H1 (cell line): ENCODE results near the gene LHPP. TPM values are rescaled to one million over a fixed set of nuclear protein-coding genes. Genes with fewer than 3 reads are reported as not detected.
"Not testable (repeated sequence)": the region's sequence is repeated elsewhere in the genome, so short reads cannot be mapped to it uniquely, and the experiment has no call there.

Source experiments
- CTCF ChIA-PET: fragments of 300-600 bp; sonication (Branson Sonifier 250); formaldehyde crosslinking; loops from one replicate; lab custom pipeline; 2021; ENCODE audit not compliant: partially characterized antibody; lab: Charles Lee
- POLR2A ChIA-PET: fragments of 300-600 bp; sonication (Branson Sonifier 250); formaldehyde crosslinking; loops from one replicate; lab custom pipeline; 2021; ENCODE audit warnings: inconsistent platforms; ENCODE audit not compliant: partially characterized antibody; lab: Charles Lee
- DNase-seq, 2 experiments: peaks; one replicate each; pipeline versions ENCODE4 v3.0.0 to v3.0.0-alpha.2; 2010 to 2022; ENCODE audit warnings: low spot score in 2 of 2, low read depth in 1 of 2, mixed read lengths in 1 of 2
- FAIRE-seq: peaks from 2 replicates; lab custom pipeline; 2011; peaks lifted over from hg19 to GRCh38; lab: Jason Lieb, UNC
- H2AFZ ChIP-seq: 2 replicates; pipeline ENCODE4 v1.8.1; 2012; ENCODE audit warnings: low read length, inconsistent platforms
- H2AK5ac ChIP-seq: 2 replicates; pipeline ENCODE4 v1.6.1; 2013; ENCODE audit warnings: low read depth, low read length
- H2BK120ac ChIP-seq: replicated peaks from 2 replicates; pipeline ENCODE3; 2013; ENCODE audit warnings: low read depth, low read length, inconsistent platforms
- H2BK12ac ChIP-seq: 2 replicates; pipeline ENCODE4 v1.6.1; 2013; ENCODE audit warnings: low read depth, low read length
- H2BK15ac ChIP-seq: 2 replicates; pipeline ENCODE4 v1.6.1; 2013; ENCODE audit warnings: low read length
- H2BK20ac ChIP-seq: 2 replicates; pipeline ENCODE4 v1.6.1; 2013; ENCODE audit warnings: low read length
- H2BK5ac ChIP-seq: 2 replicates; pipeline ENCODE4 v1.6.1; 2013; ENCODE audit warnings: low read depth, low read length
- H3K14ac ChIP-seq: 2 replicates; pipeline ENCODE4 v1.6.1; 2013; ENCODE audit warnings: inconsistent platforms; ENCODE audit not compliant: insufficient read length
- H3K18ac ChIP-seq: 2 replicates; pipeline ENCODE4 v1.6.1; 2013; ENCODE audit warnings: low read length; ENCODE audit errors: extremely low read depth
- H3K23ac ChIP-seq: 2 replicates; pipeline ENCODE4 v1.6.1; 2013; ENCODE audit warnings: inconsistent platforms; ENCODE audit not compliant: insufficient read length
- H3K23me2 ChIP-seq: 2 replicates; pipeline ENCODE4 v1.6.1; 2013; ENCODE audit warnings: low read depth, low read length
- H3K27ac ChIP-seq: 2 replicates; pipeline ENCODE4 v1.6.1; 2011; ENCODE audit warnings: low read depth, low read length, inconsistent platforms
- H3K27me3 ChIP-seq, 4 experiments: replicated peaks in 1 of 4; 1 replicate in 1 of 4; 2 replicates in 3 of 4; pipeline versions ENCODE4 v1.6.1 to v1.8.1; 2011 to 2013; ENCODE audit warnings: low read length in 3 of 4, mild to moderate bottlenecking in 3 of 4, inconsistent platforms in 2 of 4, mixed read lengths in 2 of 4, moderate library complexity in 1 of 4; ENCODE audit not compliant: control insufficient read depth in 3 of 4, insufficient read depth in 3 of 4; ENCODE audit errors: extremely low read depth in 1 of 4
- H3K36me3 ChIP-seq, 4 experiments: 2 replicates each; pipeline versions ENCODE4 v1.6.1 to v1.8.1; 2011 to 2013; ENCODE audit warnings: mild to moderate bottlenecking in 4 of 4, low read length in 3 of 4, moderate library complexity in 2 of 4, control low read depth in 1 of 4, inconsistent platforms in 1 of 4; ENCODE audit not compliant: insufficient read depth in 4 of 4, control insufficient read depth in 2 of 4
- H3K4ac ChIP-seq: replicated peaks from 2 replicates; pipeline ENCODE3; 2013; ENCODE audit warnings: low read length, low read depth, mixed read lengths, inconsistent platforms; ENCODE audit not compliant: insufficient read length
- H3K4me1 ChIP-seq, 4 experiments: replicated peaks in 1 of 4; 1 replicate in 1 of 4; 2 replicates in 3 of 4; pipeline versions ENCODE4 v1.6.1 to v1.8.1; 2011 to 2013; ENCODE audit warnings: low read length in 3 of 4, inconsistent platforms in 2 of 4, mixed read lengths in 1 of 4; ENCODE audit not compliant: insufficient read depth in 4 of 4, control insufficient read depth in 3 of 4
- H3K4me2 ChIP-seq, 2 experiments: 2 replicates each; pipeline versions ENCODE4 v1.6.1 to v1.8.1; 2011 to 2013; ENCODE audit warnings: low read depth in 2 of 2, low read length in 2 of 2, control low read depth in 1 of 2, inconsistent platforms in 1 of 2, mild to moderate bottlenecking in 1 of 2; ENCODE audit not compliant: insufficient read depth in 1 of 2
- H3K4me3 ChIP-seq, 4 experiments: fragments of 200-600, 300-600 bp in 1 of 4; sonication (generic), shearing (Covaris generic), sonication (Bioruptor Twin) in 1 of 4; 2 replicates each; pipeline versions ENCODE4 v1.5.1 to v1.8.1; 2011 to 2016; ENCODE audit warnings: low read length in 4 of 4, low read depth in 3 of 4, control low read depth in 2 of 4, inconsistent platforms in 2 of 4, mild to moderate bottlenecking in 2 of 4, mixed read lengths in 1 of 4, moderate library complexity in 1 of 4; ENCODE audit not compliant: insufficient read depth in 2 of 4; ENCODE audit errors: extremely low read depth in 1 of 4
- H3K56ac ChIP-seq: replicated peaks from 2 replicates; pipeline ENCODE3; 2013; ENCODE audit warnings: low read depth, mild to moderate bottlenecking, mixed read lengths, low read length, inconsistent platforms; ENCODE audit not compliant: insufficient read length
- H3K79me1 ChIP-seq: 2 replicates; pipeline ENCODE4 v1.6.1; 2013; ENCODE audit warnings: low read depth, low read length, control low read depth
- H3K79me2 ChIP-seq, 2 experiments: 2 replicates each; pipeline versions ENCODE4 v1.6.1 to v1.8.1; 2012 to 2013; ENCODE audit warnings: low read length in 2 of 2, mild to moderate bottlenecking in 2 of 2, inconsistent platforms in 1 of 2; ENCODE audit not compliant: insufficient read depth in 2 of 2, control insufficient read depth in 1 of 2
- H3K9ac ChIP-seq, 4 experiments: replicated peaks in 1 of 4; 1 replicate in 1 of 4; 2 replicates in 3 of 4; pipeline versions ENCODE4 v1.6.1 to v1.8.1; 2011 to 2013; ENCODE audit warnings: low read depth in 3 of 4, low read length in 3 of 4, control low read depth in 2 of 4, mild to moderate bottlenecking in 2 of 4, moderate library complexity in 2 of 4, inconsistent platforms in 1 of 4; ENCODE audit errors: extremely low read depth in 1 of 4
- H3K9me3 ChIP-seq, 2 experiments: 2 replicates each; pipeline versions ENCODE4 v1.6.1 to v1.8.1; 2012 to 2013; ENCODE audit warnings: mild to moderate bottlenecking in 2 of 2, moderate library complexity in 2 of 2, control low read depth in 1 of 2, inconsistent platforms in 1 of 2, low read depth in 1 of 2, low read length in 1 of 2, mixed read lengths in 1 of 2; ENCODE audit not compliant: insufficient read depth in 2 of 2
- H4K20me1 ChIP-seq, 2 experiments: replicated peaks in 1 of 2; 2 replicates each; pipeline versions ENCODE3 to v1.8.1; 2011 to 2013; ENCODE audit warnings: inconsistent platforms in 2 of 2, low read length in 2 of 2, mild to moderate bottlenecking in 1 of 2; ENCODE audit not compliant: insufficient read depth in 2 of 2, control insufficient read depth in 1 of 2
- H4K5ac ChIP-seq: 2 replicates; pipeline ENCODE4 v1.6.1; 2013; ENCODE audit warnings: low read length, low read depth, mixed read lengths, inconsistent platforms; ENCODE audit not compliant: insufficient read length
- H4K8ac ChIP-seq: 2 replicates; pipeline ENCODE4 v1.8.0; 2013; ENCODE audit warnings: mild to moderate bottlenecking, moderate library complexity, low read length, inconsistent platforms; ENCODE audit not compliant: insufficient read depth; ENCODE audit errors: extremely low read depth
- H4K91ac ChIP-seq: replicated peaks from 2 replicates; pipeline ENCODE3; 2013; ENCODE audit warnings: low read length, mixed read lengths, inconsistent platforms; ENCODE audit not compliant: insufficient read length
- WGBS, 2 experiments: shearing (Covaris generic) in 1 of 2; methylation state at CpG; one replicate each; pipeline versions ENCODE4 v1.1.6 to v1.1.7; 2013 to 2015; ENCODE audit warnings: low lambda C conversion rate in 2 of 2, mixed read lengths in 2 of 2, inconsistent platforms in 1 of 2, low coverage in 1 of 2, missing lambda C conversion rate in 1 of 2; ENCODE audit not compliant: insufficient replicate concordance in 2 of 2, insufficient coverage in 1 of 2, insufficient read length in 1 of 2; ENCODE audit errors: extremely low coverage in 1 of 2, missing lambda C conversion rate in 1 of 2; 5-methylcytosine and 5-hydroxymethylcytosine counted together
- polyA plus RNA-seq, 7 experiments: library from polyadenylated mRNA; depleted of rRNA in 3 of 7; stranded (reverse) in 5 of 7; unstranded in 2 of 7; fragments of >200 nt in 5 of 7; fragments of 200-250 nt in 2 of 7; gene quantifications; 1 replicate in 5 of 7; 2 replicates in 1 of 7; 4 replicates in 1 of 7; pipeline versions ENCODE4 v1.2.1 to v1.2.3, GENCODE V29; 2011 to 2013; ENCODE audit warnings: missing spikeins in 2 of 7, mixed read lengths in 2 of 7
- total RNA-seq: library from RNA; stranded (reverse); fragmentation: NEBNext Ultra II Directional; extraction: Animal tissue kit (Norgen Biotek cat#: 25700); gene quantifications from 2 replicates; pipeline ENCODE4 v1.2.1, GENCODE V29; 2021

Gene LHPP
- total and polyA plus RNA-seq, 2 of the 8 experiments (the other 6 are each of a cell fraction or from before 2014, with no cell fraction given) = 26.0 to 45.0 TPM

DNA sequence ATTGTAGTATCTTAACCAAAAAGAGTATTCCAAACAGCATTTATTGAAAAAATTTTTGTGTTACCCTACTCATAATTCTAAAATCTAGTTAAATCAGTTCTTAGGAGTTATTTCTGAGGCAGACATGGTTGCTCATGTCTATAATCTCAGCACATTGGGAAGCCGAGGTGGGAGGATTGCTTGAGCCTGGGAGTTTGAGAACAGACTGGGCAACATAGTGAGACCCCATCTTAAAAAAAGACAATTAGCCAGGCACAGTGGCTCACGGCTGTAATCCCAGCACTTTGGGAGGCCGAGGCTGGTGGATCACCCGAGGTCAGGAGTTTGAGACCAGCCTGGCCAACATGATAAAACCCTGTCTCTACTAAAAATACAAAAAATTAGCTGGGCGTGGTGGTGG, 19.9 kb upstream of the LHPP start:
- H3K56ac ChIP-seq, H3K4me2 ChIP-seq, H3K9me3 ChIP-seq, H4K91ac ChIP-seq, H2AFZ ChIP-seq, H3K9ac ChIP-seq, CTCF ChIA-PET, H4K8ac ChIP-seq, POLR2A ChIA-PET, H3K4me3 ChIP-seq, H2AK5ac ChIP-seq, H2BK15ac ChIP-seq, FAIRE-seq, H3K23me2 ChIP-seq, DNase-seq, H2BK20ac ChIP-seq, H3K79me2 ChIP-seq, H3K14ac ChIP-seq, H3K27me3 ChIP-seq, H3K27ac ChIP-seq, H3K79me1 ChIP-seq, H3K23ac ChIP-seq, H2BK12ac ChIP-seq, H4K20me1 ChIP-seq, H2BK120ac ChIP-seq, H2BK5ac ChIP-seq, H3K4ac ChIP-seq, H4K5ac ChIP-seq, H3K4me1 ChIP-seq, H3K36me3 ChIP-seq, H3K18ac ChIP-seq: not testable (repeated sequence)
- WGBS, 2 experiments = 94% methylated on average over 5 of the region's 5 CpGs; no CpG with 5 or more reads in 1 of the 2 experiments
